HepG2 (cell line): ENCODE results near the gene SLC25A17.

Experiments
- IKZF4 ChIP-seq: sonication (generic); formaldehyde crosslinking; IDR thresholded peaks from 2 replicates; pipeline ENCODE4 v1.5.1; 2020; ENCODE audit warnings: borderline replicate concordance, mild to moderate bottlenecking, low read depth, missing genetic modification reagents; ENCODE audit errors: not compliant biosample characterization
- NFKBIZ ChIP-seq: IDR thresholded peaks from 2 replicates; pipeline ENCODE4 v1.6.1; 2018; ENCODE audit warnings: missing genetic modification reagents, missing compliant biosample characterization
- NFRKB ChIP-seq: fragments of 450-650 bp; IDR thresholded peaks from 2 replicates; pipeline ENCODE4 v1.6.1; 2017
- ZNF777 ChIP-seq: sonication (generic); formaldehyde crosslinking; IDR thresholded peaks from 2 replicates; pipeline ENCODE4 v1.4.0; 2020; ENCODE audit warnings: missing genetic modification reagents

DNA sequence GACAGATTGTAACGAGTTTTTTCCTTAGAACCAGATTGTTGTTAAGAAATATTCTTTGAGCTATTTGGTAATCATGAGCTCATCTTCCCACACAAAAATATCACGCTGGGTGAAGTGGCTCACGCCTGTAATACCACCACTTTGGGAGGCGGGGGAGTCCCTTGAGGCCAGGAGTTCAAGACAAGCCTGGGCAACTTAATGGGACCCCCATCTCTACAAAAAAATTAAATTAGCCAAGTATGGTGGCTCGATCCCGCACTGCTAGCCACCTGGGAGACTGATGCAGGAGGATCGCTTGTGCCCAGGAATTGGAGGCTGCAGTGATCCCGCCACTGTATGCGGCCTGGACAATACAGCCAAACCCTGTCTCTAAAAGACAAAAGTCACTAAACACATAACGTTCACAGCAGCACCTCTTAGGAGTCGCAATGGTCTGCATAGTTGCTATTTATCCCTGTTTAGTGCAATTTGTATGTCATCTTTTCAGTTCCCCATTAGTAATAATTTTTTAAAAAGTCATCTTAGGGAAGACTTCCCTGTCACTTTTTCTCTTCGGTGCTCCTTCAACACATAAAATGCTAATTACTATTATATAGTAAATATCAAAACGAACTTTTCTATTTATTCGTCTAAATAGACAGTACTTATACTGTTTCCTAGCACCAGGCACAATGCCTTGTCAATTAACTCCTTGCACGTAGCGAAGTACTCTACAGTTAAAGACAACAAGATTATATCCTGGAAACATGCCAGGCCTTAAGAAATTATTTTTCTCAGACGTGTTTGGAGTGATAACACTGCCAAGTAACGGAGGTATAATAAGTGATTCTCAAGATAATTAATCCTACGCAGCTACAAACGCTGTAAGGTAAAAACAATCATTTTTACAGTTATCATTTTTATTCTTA is 36.2 kb upstream of the SLC25A17 start:
- no peak for TF ChIP-seq IKZF4 (CRISPR knock-in tag)
- no peak for TF ChIP-seq NFKBIZ (CRISPR knock-in tag)
- TF ChIP-seq ZNF777 = no peak
- no peak for TF ChIP-seq NFRKB
